GM23248 (cell line): ENCODE measurements around the gene KLF13. TPM values are rescaled to one million over a fixed set of nuclear protein-coding genes. Genes with fewer than 3 reads are reported as not detected.
"Not testable (repeated sequence)": the region's sequence is repeated elsewhere in the genome, so short reads cannot be mapped to it uniquely, and the experiment has no call there.

ENCODE experiments used
- DNase-seq: peaks from one replicate; pipeline ENCODE4 v3.0.0-alpha.2; 2015
- H2AFZ ChIP-seq: fragments of 200-600 bp; sonication (generic); 2 replicates; pipeline ENCODE4 v1.6.1; 2016; ENCODE audit warnings: antibody characterized with exemption
- H3F3A ChIP-seq: fragments of 200-600 bp; sonication (generic); 2 replicates; pipeline ENCODE4 v1.6.1; 2016; ENCODE audit warnings: mild to moderate bottlenecking, antibody characterized with exemption, mixed run types; ENCODE audit not compliant: insufficient read depth
- H3K27ac ChIP-seq: fragments of 200-600 bp; sonication (generic); 2 replicates; pipeline ENCODE4 v1.5.1; 2016; ENCODE audit warnings: mild to moderate bottlenecking
- H3K27me3 ChIP-seq: fragments of 200-600 bp; sonication (generic); replicated peaks from 2 replicates; pipeline ENCODE4 v1.6.1; 2016; ENCODE audit warnings: mild to moderate bottlenecking; ENCODE audit not compliant: insufficient read depth
- H3K36me3 ChIP-seq: fragments of 200-600 bp; sonication (generic); 2 replicates; pipeline ENCODE4 v1.6.1; 2016; ENCODE audit warnings: low read depth, mild to moderate bottlenecking
- H3K4me1 ChIP-seq: fragments of 200-600 bp; sonication (generic); 2 replicates; pipeline ENCODE4 v1.6.1; 2016; ENCODE audit warnings: mild to moderate bottlenecking; ENCODE audit not compliant: insufficient read depth
- H3K4me2 ChIP-seq: fragments of 200-600 bp; sonication (generic); one replicate; pipeline ENCODE4 v1.6.1; 2016; ENCODE audit warnings: mild to moderate bottlenecking; ENCODE audit not compliant: unreplicated experiment
- H3K4me3 ChIP-seq: fragments of 200-600 bp; sonication (generic); 2 replicates; pipeline ENCODE4 v1.5.1; 2016; ENCODE audit warnings: mild to moderate bottlenecking
- H3K79me2 ChIP-seq: fragments of 200-600 bp; sonication (generic); 2 replicates; pipeline ENCODE4 v1.6.1; 2016; ENCODE audit warnings: mild to moderate bottlenecking; ENCODE audit not compliant: insufficient read depth
- H3K9ac ChIP-seq: fragments of 200-600 bp; sonication (generic); 2 replicates; pipeline ENCODE4 v1.6.1; 2016; ENCODE audit warnings: mild to moderate bottlenecking
- H3K9me2 ChIP-seq: fragments of 200-600 bp; sonication (generic); 2 replicates; pipeline ENCODE4 v1.6.1; 2016; ENCODE audit warnings: mixed run types, mild to moderate bottlenecking, moderate library complexity; ENCODE audit not compliant: insufficient read depth
- H3K9me3 ChIP-seq: fragments of 200-600 bp; sonication (generic); one replicate; pipeline ENCODE4 v1.6.1; 2017; ENCODE audit warnings: low read depth
- H4K20me1 ChIP-seq: fragments of 200-600 bp; sonication (generic); 2 replicates; pipeline ENCODE4 v1.6.0; 2016; ENCODE audit not compliant: insufficient read depth
- EZH2 ChIP-seq: fragments of 200-600 bp; sonication (generic); IDR thresholded peaks from 2 replicates; pipeline ENCODE4 v1.6.1; 2018; ENCODE audit warnings: antibody characterized with exemption, mild to moderate bottlenecking; ENCODE audit not compliant: insufficient read depth, poor library complexity, severe bottlenecking
- EZH2phosphoT487 ChIP-seq: fragments of 200-600 bp; sonication (generic); IDR thresholded peaks from 2 replicates; pipeline ENCODE4 v1.6.1; 2018; ENCODE audit warnings: antibody characterized with exemption, moderate library complexity, mild to moderate bottlenecking, low read depth; ENCODE audit not compliant: insufficient read depth
- WGBS, 2 experiments: methylation state at CpG; one replicate each; pipeline ENCODE4 v1.1.6; 2015 to 2017; ENCODE audit warnings: low lambda C conversion rate in 2 of 2, low coverage in 1 of 2; ENCODE audit errors: missing lambda C conversion rate in 2 of 2; 5-methylcytosine and 5-hydroxymethylcytosine counted together
- in situ Hi-C: fragments of 300-500 bp; cut with MboI; formaldehyde crosslinking; loops from 2 replicates; pipeline ENCODE4 v1.15.0; 2020
- polyA plus RNA-seq: library from polyadenylated mRNA; unstranded; fragments of >200 nt; fragmentation: Nextera tagmentation; extraction: Ambion mirVana; gene quantifications from 2 replicates; pipeline ENCODE4 v1.2.1, GENCODE V29; 2016
- total RNA-seq: library from RNA; depleted of rRNA; stranded (reverse); fragments of >200 nt; shearing (Covaris generic); gene quantifications from 2 replicates; pipeline ENCODE4 v1.2.3, GENCODE V29; 2014

KLF13 gene
- total and polyA plus RNA-seq, 2 experiments from 2014 or later: 8.0 to 38.9 TPM

GRCh38 chr15:31352911-31353811, 26.5 kb downstream of the KLF13 start:
- Histone ChIP-seq H3K9me2 (no peaks in the 10 kb centered on the region), H3K4me3 (peak overlapping the region; percentile 14), H3K27ac (peak overlapping the region; percentile 74), H3K9ac (peak overlapping the region; percentile 73), H3K4me1 (peaks cover 30% of the 10 kb centered on the region), H3F3A (no peaks in the 10 kb centered on the region), H3K4me2 (peak overlapping the region; percentile 75), H3K79me2 (peaks cover 100% of the 10 kb centered on the region), H3K9me3 (no peaks in the 10 kb centered on the region), H3K36me3 (no peaks in the 10 kb centered on the region), H4K20me1 (no peaks in the 10 kb centered on the region; the same call in 1 of the 2 replicates), H2AFZ (0 out of 2 replicates have a peak overlapping the region, but pooled peaks have one; percentile 14), H3K27me3 (no peaks in the 10 kb centered on the region)
- in situ Hi-C loops: no loop called here
- TF ChIP-seq EZH2: no peak
- TF ChIP-seq EZH2phosphoT487: no peak
- WGBS, 2 experiments: 30% methylated on average over 14 of the region's 14 CpGs
- DNase-seq: peak; percentile 78

GRCh38 chr15:31353931-31354330, 27.3 kb downstream of the KLF13 start:
- in situ Hi-C loops: no loop called here
- peak overlapping the region; percentile 75 for H3K4me2 ChIP-seq
- H3F3A ChIP-seq: no peaks in the 10 kb centered on the region
- H3K27ac ChIP-seq: peak overlapping the region; percentile 74
- H3K36me3 ChIP-seq: no peaks in the 10 kb centered on the region
- WGBS, 2 experiments: 48 to 53% methylated on average over 4 of the region's 4 CpGs
- H3K4me1 ChIP-seq: peaks cover 30% of the 10 kb centered on the region
- H3K79me2 ChIP-seq: peaks cover 100% of the 10 kb centered on the region
- peak; percentile 32 for DNase-seq
- H3K27me3 ChIP-seq: no peaks in the 10 kb centered on the region
- H3K9me2 ChIP-seq: no peaks in the 10 kb centered on the region
- peak overlapping the region; percentile 14 for H3K4me3 ChIP-seq
- no peak for TF ChIP-seq EZH2
- no peak for TF ChIP-seq EZH2phosphoT487
- no peaks in the 10 kb centered on the region for H3K9me3 ChIP-seq
- peak overlapping the region; percentile 73 for H3K9ac ChIP-seq
- 0 out of 2 replicates have a peak overlapping the region, but pooled peaks have one; percentile 14 for H2AFZ ChIP-seq
- no peaks in the 10 kb centered on the region; the same call in 1 of the 2 replicates for H4K20me1 ChIP-seq

- H3K4me2 ChIP-seq, H2AFZ ChIP-seq, H3K27me3 ChIP-seq, H3K36me3 ChIP-seq, DNase-seq, H3K4me3 ChIP-seq, H4K20me1 ChIP-seq, H3K9me2 ChIP-seq, H3K9ac ChIP-seq, H3K9me3 ChIP-seq, H3K27ac ChIP-seq, H3F3A ChIP-seq, in situ Hi-C loops: not testable (repeated sequence)
- H3K79me2 ChIP-seq: peaks cover 100% of the 10 kb centered on the region
- peaks cover 37% of the 10 kb centered on the region for H3K4me1 ChIP-seq
- 94 to 96% methylated on average over 11 of the region's 11 CpGs for WGBS, 2 experiments
These were observed 29.5 kb downstream of the KLF13 start for GRCh38 chr15:31356097-31356496.

- Histone ChIP-seq H4K20me1 (no peaks in the 10 kb centered on the region), H3K9ac (no peak overlapping the region), H3F3A (no peaks in the 10 kb centered on the region), H3K9me3 (no peaks in the 10 kb centered on the region), H3K4me2 (no peak overlapping the region), H3K4me1 (peaks cover 35% of the 10 kb centered on the region), H3K36me3 (no peaks in the 10 kb centered on the region), H3K27ac (no peak overlapping the region), H3K9me2 (no peaks in the 10 kb centered on the region), H3K4me3 (no peak overlapping the region), H3K79me2 (peaks cover 100% of the 10 kb centered on the region), H3K27me3 (no peaks in the 10 kb centered on the region), H2AFZ (no peak overlapping the region)
- no peak for TF ChIP-seq EZH2
- TF ChIP-seq EZH2phosphoT487: no peak
- in situ Hi-C loops: no loop called here
- DNase-seq: no peak
- 74 to 80% methylated on average over 13 of the region's 13 CpGs for WGBS, 2 experiments
These were observed 30.5 kb downstream of the KLF13 start for GRCh38 chr15:31357148-31357547.
